HG02588 (cell line): ENCODE data around the gene RABGGTB.
"Not testable (repeated sequence)": the region's sequence is repeated elsewhere in the genome, so short reads cannot be mapped to it uniquely, and the experiment has no call there.

Experiments used
- ATAC-seq: cut with Tn5 transposase; IDR thresholded peaks from one replicate; pipeline ENCODE4 v1.9.1; 2021; ENCODE audit warnings: mild to moderate bottlenecking, moderate library complexity; ENCODE audit not compliant: unreplicated experiment

Gene RABGGTB

GRCh38 chr1:75795703-75796193 lies 9.7 kb downstream of the RABGGTB start:
- no peak for ATAC-seq

GRCh38 chr1:75796376-75797272 lies 10.6 kb downstream of the RABGGTB start, which contains the start of gene MSH4:
MSH4 (plus strand) TSS chr1:75796882; CDS start chr1:75796986, 104 bp downstream.
- ATAC-seq: no peak

- ATAC-seq: no peak
Measured at GRCh38 chr1:75797273-75797588, 11.2 kb downstream of the RABGGTB start.

- no peak for ATAC-seq
Measured at GRCh38 chr1:75797606-75798216, 11.7 kb downstream of the RABGGTB start.

GRCh38 chr1:75801480-75801879 lies 15.4 kb downstream of the RABGGTB start:
- ATAC-seq: not testable (repeated sequence)

- ATAC-seq: no peak
Measured at GRCh38 chr1:75808921-75809320, 22.9 kb downstream of the RABGGTB start.

GRCh38 chr1:75810113-75810512 lies 24.1 kb downstream of the RABGGTB start:
- not testable (repeated sequence) for ATAC-seq

- ATAC-seq: no peak
Measured at GRCh38 chr1:75811211-75811981, 25.3 kb downstream of the RABGGTB start.

- no peak for ATAC-seq
Measured at GRCh38 chr1:75812065-75812464, 26.0 kb downstream of the RABGGTB start.

GRCh38 chr1:75823596-75823995 lies 37.5 kb downstream of the RABGGTB start:
- not testable (repeated sequence) for ATAC-seq

GRCh38 chr1:75836528-75837100 lies 50.6 kb downstream of the RABGGTB start:
- no peak for ATAC-seq

GRCh38 chr1:75838079-75838478 lies 52.0 kb downstream of the RABGGTB start:
- no peak for ATAC-seq

GRCh38 chr1:75841421-75841820 lies 55.4 kb downstream of the RABGGTB start:
- no peak for ATAC-seq
